H1 (cell line): Measurements from ENCODE around the gene EPB42. TPM values are rescaled to one million over a fixed set of nuclear protein-coding genes. Genes with fewer than 3 reads are reported as not detected.

ENCODE experiments used
- CTCF ChIA-PET: fragments of 300-600 bp; sonication (Branson Sonifier 250); formaldehyde crosslinking; loops from one replicate; lab custom pipeline; 2021; ENCODE audit not compliant: partially characterized antibody; lab: Charles Lee
- POLR2A ChIA-PET: fragments of 300-600 bp; sonication (Branson Sonifier 250); formaldehyde crosslinking; loops from one replicate; lab custom pipeline; 2021; ENCODE audit warnings: inconsistent platforms; ENCODE audit not compliant: partially characterized antibody; lab: Charles Lee
- DNase-seq, 2 experiments: peaks; one replicate each; pipeline versions ENCODE4 v3.0.0 to v3.0.0-alpha.2; 2010 to 2022; ENCODE audit warnings: low spot score in 2 of 2, low read depth in 1 of 2, mixed read lengths in 1 of 2
- FAIRE-seq: peaks from 2 replicates; lab custom pipeline; 2011; peaks lifted over from hg19 to GRCh38; lab: Jason Lieb, UNC
- H2AFZ ChIP-seq: 2 replicates; pipeline ENCODE4 v1.8.1; 2012; ENCODE audit warnings: low read length, inconsistent platforms
- H2AK5ac ChIP-seq: 2 replicates; pipeline ENCODE4 v1.6.1; 2013; ENCODE audit warnings: low read depth, low read length
- H2BK120ac ChIP-seq: replicated peaks from 2 replicates; pipeline ENCODE3; 2013; ENCODE audit warnings: low read depth, low read length, inconsistent platforms
- H2BK12ac ChIP-seq: 2 replicates; pipeline ENCODE4 v1.6.1; 2013; ENCODE audit warnings: low read depth, low read length
- H2BK15ac ChIP-seq: 2 replicates; pipeline ENCODE4 v1.6.1; 2013; ENCODE audit warnings: low read length
- H2BK20ac ChIP-seq: 2 replicates; pipeline ENCODE4 v1.6.1; 2013; ENCODE audit warnings: low read length
- H2BK5ac ChIP-seq: 2 replicates; pipeline ENCODE4 v1.6.1; 2013; ENCODE audit warnings: low read depth, low read length
- H3K14ac ChIP-seq: 2 replicates; pipeline ENCODE4 v1.6.1; 2013; ENCODE audit warnings: inconsistent platforms; ENCODE audit not compliant: insufficient read length
- H3K18ac ChIP-seq: 2 replicates; pipeline ENCODE4 v1.6.1; 2013; ENCODE audit warnings: low read length; ENCODE audit errors: extremely low read depth
- H3K23ac ChIP-seq: 2 replicates; pipeline ENCODE4 v1.6.1; 2013; ENCODE audit warnings: inconsistent platforms; ENCODE audit not compliant: insufficient read length
- H3K23me2 ChIP-seq: 2 replicates; pipeline ENCODE4 v1.6.1; 2013; ENCODE audit warnings: low read depth, low read length
- H3K27ac ChIP-seq: 2 replicates; pipeline ENCODE4 v1.6.1; 2011; ENCODE audit warnings: low read depth, low read length, inconsistent platforms
- H3K27me3 ChIP-seq, 4 experiments: replicated peaks in 1 of 4; 1 replicate in 1 of 4; 2 replicates in 3 of 4; pipeline versions ENCODE4 v1.6.1 to v1.8.1; 2011 to 2013; ENCODE audit warnings: low read length in 3 of 4, mild to moderate bottlenecking in 3 of 4, inconsistent platforms in 2 of 4, mixed read lengths in 2 of 4, moderate library complexity in 1 of 4; ENCODE audit not compliant: control insufficient read depth in 3 of 4, insufficient read depth in 3 of 4; ENCODE audit errors: extremely low read depth in 1 of 4
- H3K36me3 ChIP-seq, 4 experiments: 2 replicates each; pipeline versions ENCODE4 v1.6.1 to v1.8.1; 2011 to 2013; ENCODE audit warnings: mild to moderate bottlenecking in 4 of 4, low read length in 3 of 4, moderate library complexity in 2 of 4, control low read depth in 1 of 4, inconsistent platforms in 1 of 4; ENCODE audit not compliant: insufficient read depth in 4 of 4, control insufficient read depth in 2 of 4
- H3K4ac ChIP-seq: replicated peaks from 2 replicates; pipeline ENCODE3; 2013; ENCODE audit warnings: low read length, low read depth, mixed read lengths, inconsistent platforms; ENCODE audit not compliant: insufficient read length
- H3K4me1 ChIP-seq, 4 experiments: replicated peaks in 1 of 4; 1 replicate in 1 of 4; 2 replicates in 3 of 4; pipeline versions ENCODE4 v1.6.1 to v1.8.1; 2011 to 2013; ENCODE audit warnings: low read length in 3 of 4, inconsistent platforms in 2 of 4, mixed read lengths in 1 of 4; ENCODE audit not compliant: insufficient read depth in 4 of 4, control insufficient read depth in 3 of 4
- H3K4me2 ChIP-seq, 2 experiments: 2 replicates each; pipeline versions ENCODE4 v1.6.1 to v1.8.1; 2011 to 2013; ENCODE audit warnings: low read depth in 2 of 2, low read length in 2 of 2, control low read depth in 1 of 2, inconsistent platforms in 1 of 2, mild to moderate bottlenecking in 1 of 2; ENCODE audit not compliant: insufficient read depth in 1 of 2
- H3K4me3 ChIP-seq, 4 experiments: fragments of 200-600, 300-600 bp in 1 of 4; sonication (generic), shearing (Covaris generic), sonication (Bioruptor Twin) in 1 of 4; 2 replicates each; pipeline versions ENCODE4 v1.5.1 to v1.8.1; 2011 to 2016; ENCODE audit warnings: low read length in 4 of 4, low read depth in 3 of 4, control low read depth in 2 of 4, inconsistent platforms in 2 of 4, mild to moderate bottlenecking in 2 of 4, mixed read lengths in 1 of 4, moderate library complexity in 1 of 4; ENCODE audit not compliant: insufficient read depth in 2 of 4; ENCODE audit errors: extremely low read depth in 1 of 4
- H3K56ac ChIP-seq: replicated peaks from 2 replicates; pipeline ENCODE3; 2013; ENCODE audit warnings: low read depth, mild to moderate bottlenecking, mixed read lengths, low read length, inconsistent platforms; ENCODE audit not compliant: insufficient read length
- H3K79me1 ChIP-seq: 2 replicates; pipeline ENCODE4 v1.6.1; 2013; ENCODE audit warnings: low read depth, low read length, control low read depth
- H3K79me2 ChIP-seq, 2 experiments: 2 replicates each; pipeline versions ENCODE4 v1.6.1 to v1.8.1; 2012 to 2013; ENCODE audit warnings: low read length in 2 of 2, mild to moderate bottlenecking in 2 of 2, inconsistent platforms in 1 of 2; ENCODE audit not compliant: insufficient read depth in 2 of 2, control insufficient read depth in 1 of 2
- H3K9ac ChIP-seq, 4 experiments: replicated peaks in 1 of 4; 1 replicate in 1 of 4; 2 replicates in 3 of 4; pipeline versions ENCODE4 v1.6.1 to v1.8.1; 2011 to 2013; ENCODE audit warnings: low read depth in 3 of 4, low read length in 3 of 4, control low read depth in 2 of 4, mild to moderate bottlenecking in 2 of 4, moderate library complexity in 2 of 4, inconsistent platforms in 1 of 4; ENCODE audit errors: extremely low read depth in 1 of 4
- H3K9me3 ChIP-seq, 2 experiments: 2 replicates each; pipeline versions ENCODE4 v1.6.1 to v1.8.1; 2012 to 2013; ENCODE audit warnings: mild to moderate bottlenecking in 2 of 2, moderate library complexity in 2 of 2, control low read depth in 1 of 2, inconsistent platforms in 1 of 2, low read depth in 1 of 2, low read length in 1 of 2, mixed read lengths in 1 of 2; ENCODE audit not compliant: insufficient read depth in 2 of 2
- H4K20me1 ChIP-seq, 2 experiments: replicated peaks in 1 of 2; 2 replicates each; pipeline versions ENCODE3 to v1.8.1; 2011 to 2013; ENCODE audit warnings: inconsistent platforms in 2 of 2, low read length in 2 of 2, mild to moderate bottlenecking in 1 of 2; ENCODE audit not compliant: insufficient read depth in 2 of 2, control insufficient read depth in 1 of 2
- H4K5ac ChIP-seq: 2 replicates; pipeline ENCODE4 v1.6.1; 2013; ENCODE audit warnings: low read length, low read depth, mixed read lengths, inconsistent platforms; ENCODE audit not compliant: insufficient read length
- H4K8ac ChIP-seq: 2 replicates; pipeline ENCODE4 v1.8.0; 2013; ENCODE audit warnings: mild to moderate bottlenecking, moderate library complexity, low read length, inconsistent platforms; ENCODE audit not compliant: insufficient read depth; ENCODE audit errors: extremely low read depth
- H4K91ac ChIP-seq: replicated peaks from 2 replicates; pipeline ENCODE3; 2013; ENCODE audit warnings: low read length, mixed read lengths, inconsistent platforms; ENCODE audit not compliant: insufficient read length
- ASH2L ChIP-seq: fragments of 200-600, 300-600 bp; sonication (generic); IDR thresholded peaks from one replicate; pipeline ENCODE4 v1.7.1; 2017; ENCODE audit warnings: low read length
- CHD2 ChIP-seq: IDR thresholded peaks from 2 replicates; pipeline ENCODE4 v1.6.1; 2012; ENCODE audit warnings: low read length, improper control_type of control experiment
- EP300 ChIP-seq, 2 experiments: IDR thresholded peaks; 1 replicate in 1 of 2; 2 replicates in 1 of 2; pipeline ENCODE4 v1.6.1; 2011 to 2012; ENCODE audit warnings: low read depth in 2 of 2, low read length in 2 of 2, mild to moderate bottlenecking in 2 of 2, borderline replicate concordance in 1 of 2, inconsistent platforms in 1 of 2, moderate library complexity in 1 of 2
- NRF1 ChIP-seq: IDR thresholded peaks from 2 replicates; pipeline ENCODE4 v1.6.1; 2011; ENCODE audit warnings: mild to moderate bottlenecking, low read depth, low read length, improper control_type of control experiment
- SIRT6 ChIP-seq: IDR thresholded peaks from one replicate; pipeline ENCODE4 v1.7.1; 2012; ENCODE audit warnings: low read length, inconsistent platforms
- WGBS, 2 experiments: shearing (Covaris generic) in 1 of 2; methylation state at CpG; one replicate each; pipeline versions ENCODE4 v1.1.6 to v1.1.7; 2013 to 2015; ENCODE audit warnings: low lambda C conversion rate in 2 of 2, mixed read lengths in 2 of 2, inconsistent platforms in 1 of 2, low coverage in 1 of 2, missing lambda C conversion rate in 1 of 2; ENCODE audit not compliant: insufficient replicate concordance in 2 of 2, insufficient coverage in 1 of 2, insufficient read length in 1 of 2; ENCODE audit errors: extremely low coverage in 1 of 2, missing lambda C conversion rate in 1 of 2; 5-methylcytosine and 5-hydroxymethylcytosine counted together
- polyA plus RNA-seq, 7 experiments: library from polyadenylated mRNA; depleted of rRNA in 3 of 7; stranded (reverse) in 5 of 7; unstranded in 2 of 7; fragments of >200 nt in 5 of 7; fragments of 200-250 nt in 2 of 7; gene quantifications; 1 replicate in 5 of 7; 2 replicates in 1 of 7; 4 replicates in 1 of 7; pipeline versions ENCODE4 v1.2.1 to v1.2.3, GENCODE V29; 2011 to 2013; ENCODE audit warnings: missing spikeins in 2 of 7, mixed read lengths in 2 of 7
- total RNA-seq: library from RNA; stranded (reverse); fragmentation: NEBNext Ultra II Directional; extraction: Animal tissue kit (Norgen Biotek cat#: 25700); gene quantifications from 2 replicates; pipeline ENCODE4 v1.2.1, GENCODE V29; 2021

Gene EPB42
- total and polyA plus RNA-seq, 2 of the 8 experiments (the other 6 are each of a cell fraction or from before 2014, with no cell fraction given): not detected

DNA sequence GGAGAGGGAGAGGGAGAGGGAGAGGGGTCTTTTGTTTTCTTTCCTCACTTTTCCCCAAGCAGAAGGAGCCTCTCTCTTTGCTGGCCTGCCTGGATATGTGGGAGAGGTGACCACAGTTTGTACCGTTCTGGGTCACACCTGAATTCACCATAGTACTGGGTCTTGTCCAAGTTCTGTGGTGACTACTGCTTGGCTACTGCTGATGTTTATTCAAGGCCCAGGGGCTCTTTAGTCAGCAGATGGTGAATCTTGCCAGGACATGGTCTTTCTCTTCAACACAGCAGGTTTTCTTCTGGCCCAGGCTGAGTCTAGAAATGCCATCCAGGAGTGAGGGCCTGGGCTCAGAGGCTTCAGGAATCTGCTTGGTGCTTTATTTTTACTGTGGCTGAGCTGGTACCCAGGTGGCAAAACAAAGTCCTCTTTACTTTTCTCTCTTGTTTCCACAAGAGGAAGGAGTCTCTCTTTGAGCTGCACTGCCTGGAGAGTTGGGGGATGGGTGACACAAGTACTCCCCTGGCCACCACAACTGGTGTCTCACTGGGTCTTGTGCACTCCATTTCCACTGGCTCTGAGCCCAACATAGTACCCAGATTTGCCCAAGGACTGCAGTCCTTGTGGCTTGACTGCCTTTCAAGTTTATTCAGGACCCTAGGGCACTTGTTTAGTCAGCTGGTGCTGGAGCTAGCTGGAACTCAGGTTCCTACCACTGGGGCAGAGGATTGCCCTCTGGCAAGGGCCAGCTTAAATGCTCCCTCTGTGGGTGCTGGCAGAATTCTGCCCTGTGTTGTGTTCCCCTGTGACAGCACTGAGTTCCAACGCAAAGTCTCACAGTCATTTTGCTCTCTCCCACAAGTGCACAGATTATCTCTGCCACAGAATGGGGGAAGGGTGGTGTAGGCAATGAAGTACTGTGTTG lies 52.4 kb downstream of the EPB42 start:
- no peak overlapping the region for H2BK120ac ChIP-seq
- no peak overlapping the region for H3K23ac ChIP-seq
- H4K8ac ChIP-seq: no peak overlapping the region
- no peak overlapping the region for H2BK12ac ChIP-seq
- no peak overlapping the region for H4K91ac ChIP-seq
- H3K9ac ChIP-seq: no peak overlapping the region
- H3K36me3 ChIP-seq: peaks cover 0 to 5% (median 0%) of the 10 kb centered on the region in 4 experiments; a peak in 1 of 8 replicates
- DNase-seq (no peak), FAIRE-seq (no peak)
- ChIA-PET POLR2A (no interaction called here), CTCF (interaction anchor here (1.0 kb wide), 1 partner anchor 35 kb away, joined by 5 read pairs; no protein-coding TSS in a partner anchor)
- H3K4me3 ChIP-seq: no peak overlapping the region
- H3K18ac ChIP-seq: no peak overlapping the region; the same call in 1 of the 2 replicates
- H2BK5ac ChIP-seq: no peak overlapping the region
- no peak overlapping the region for H3K4me2 ChIP-seq
- no peaks in the 10 kb centered on the region for H3K27me3 ChIP-seq
- H3K56ac ChIP-seq: no peak overlapping the region
- H3K79me1 ChIP-seq: no peaks in the 10 kb centered on the region
- peaks cover 0 to 13% of the 10 kb centered on the region in 2 experiments; a peak in 3 of 4 replicates for H3K9me3 ChIP-seq
- peaks cover 0 to 5% (median 0%) of the 10 kb centered on the region in 4 experiments; a peak in 1 of 7 replicates for H3K4me1 ChIP-seq
- H4K5ac ChIP-seq: peak overlapping the region; percentile 15
- H4K20me1 ChIP-seq: no peaks in the 10 kb centered on the region
- no peak overlapping the region for H2BK20ac ChIP-seq
- H2BK15ac ChIP-seq: no peak overlapping the region
- no peak for TF ChIP-seq CHD2
- TF ChIP-seq ASH2L: no peak
- TF ChIP-seq SIRT6: no peak
- no peak for TF ChIP-seq NRF1
- TF ChIP-seq EP300 (IDR thresholded peaks at IDR 0.05; ENCODE audit: borderline replicate concordance in 1 of 2, low read depth in 2 of 2, low read length in 2 of 2): no peak
- TF ChIP-seq, all 59 proteins: peak for 0
- no peak overlapping the region; the same call in 1 of the 2 replicates for H2AFZ ChIP-seq
- H3K23me2 ChIP-seq: no peaks in the 10 kb centered on the region
- H3K27ac ChIP-seq: no peak overlapping the region
- WGBS, 2 experiments: 79% methylated on average over 2 of the region's 2 CpGs; no CpG with 5 or more reads in 1 of the 2 experiments
- no peak overlapping the region for H3K4ac ChIP-seq
- H2AK5ac ChIP-seq: no peak overlapping the region
- no peaks in the 10 kb centered on the region for H3K79me2 ChIP-seq
- H3K14ac ChIP-seq: no peak overlapping the region
